HFF-Myc (cell line): Measurements from ENCODE around the gene LSM12.
A peak's percentile ranks its signal among the peaks of the same experiment; 100 is the strongest.

Experiments
- DNase-seq: peaks from one replicate; pipeline ENCODE4 v3.0.0-alpha.2; 2011; ENCODE audit warnings: low read depth; ENCODE audit errors: extremely low read depth
- H3K4me3 ChIP-seq: replicated peaks from 2 replicates; pipeline ENCODE4 v1.5.1; 2011; ENCODE audit warnings: low read depth, mild to moderate bottlenecking, control low read depth, low read length
- TF ChIP-seq, protein P1 (sequence below): IDR thresholded peaks from 2 replicates; pipeline ENCODE4 v1.5.1; 2012; ENCODE audit warnings: mild to moderate bottlenecking, low read depth, low read length, control low read depth; ENCODE audit errors: missing control alignments

The LSM12 gene

DNA sequence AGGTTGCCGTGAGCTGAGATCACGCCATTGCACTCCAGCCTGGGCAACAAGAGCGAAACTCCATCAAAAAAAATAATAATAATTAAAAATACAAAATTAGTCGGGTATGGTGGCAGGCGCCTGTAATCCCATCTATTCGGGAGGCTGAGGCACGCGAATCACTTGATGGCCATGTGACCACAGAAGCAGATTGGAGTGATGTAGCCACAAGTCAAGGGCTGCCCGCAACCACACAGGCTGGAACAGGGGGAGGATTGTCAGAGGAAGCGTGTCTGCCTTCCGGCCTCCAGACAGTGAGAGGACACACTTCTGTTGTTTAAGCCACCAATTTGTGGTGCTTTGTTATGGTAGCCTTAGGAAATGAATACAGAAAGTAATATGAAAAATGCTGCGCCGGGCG lies 73.8 kb downstream of the LSM12 start:
- TF ChIP-seq, protein P1, sequence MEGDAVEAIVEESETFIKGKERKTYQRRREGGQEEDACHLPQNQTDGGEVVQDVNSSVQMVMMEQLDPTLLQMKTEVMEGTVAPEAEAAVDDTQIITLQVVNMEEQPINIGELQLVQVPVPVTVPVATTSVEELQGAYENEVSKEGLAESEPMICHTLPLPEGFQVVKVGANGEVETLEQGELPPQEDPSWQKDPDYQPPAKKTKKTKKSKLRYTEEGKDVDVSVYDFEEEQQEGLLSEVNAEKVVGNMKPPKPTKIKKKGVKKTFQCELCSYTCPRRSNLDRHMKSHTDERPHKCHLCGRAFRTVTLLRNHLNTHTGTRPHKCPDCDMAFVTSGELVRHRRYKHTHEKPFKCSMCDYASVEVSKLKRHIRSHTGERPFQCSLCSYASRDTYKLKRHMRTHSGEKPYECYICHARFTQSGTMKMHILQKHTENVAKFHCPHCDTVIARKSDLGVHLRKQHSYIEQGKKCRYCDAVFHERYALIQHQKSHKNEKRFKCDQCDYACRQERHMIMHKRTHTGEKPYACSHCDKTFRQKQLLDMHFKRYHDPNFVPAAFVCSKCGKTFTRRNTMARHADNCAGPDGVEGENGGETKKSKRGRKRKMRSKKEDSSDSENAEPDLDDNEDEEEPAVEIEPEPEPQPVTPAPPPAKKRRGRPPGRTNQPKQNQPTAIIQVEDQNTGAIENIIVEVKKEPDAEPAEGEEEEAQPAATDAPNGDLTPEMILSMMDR = no peak
- no peak for DNase-seq
- H3K4me3 ChIP-seq = no peak overlapping the region

DNA sequence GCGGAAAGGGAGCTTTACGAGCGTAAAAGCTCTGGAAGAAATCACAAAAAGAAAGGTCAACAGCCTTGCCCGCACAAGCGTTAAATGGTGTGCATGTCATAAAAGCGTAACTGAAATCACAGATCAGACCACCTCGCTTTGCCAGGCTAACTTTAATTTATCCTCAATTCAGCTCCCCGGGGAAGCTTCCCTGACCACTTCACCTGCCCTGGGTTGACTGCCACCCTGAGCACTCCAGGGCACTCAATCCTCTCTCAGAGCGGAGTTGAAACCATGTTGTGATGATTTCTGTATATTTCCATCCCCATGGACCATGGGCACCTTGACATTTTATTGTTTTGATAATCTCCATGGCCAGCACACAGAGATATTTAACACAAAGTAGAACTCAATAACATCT lies 78.2 kb downstream of the LSM12 start:
- TF ChIP-seq, protein P1 = no peak
- H3K4me3 ChIP-seq = no peak overlapping the region
- DNase-seq = no peak

DNA sequence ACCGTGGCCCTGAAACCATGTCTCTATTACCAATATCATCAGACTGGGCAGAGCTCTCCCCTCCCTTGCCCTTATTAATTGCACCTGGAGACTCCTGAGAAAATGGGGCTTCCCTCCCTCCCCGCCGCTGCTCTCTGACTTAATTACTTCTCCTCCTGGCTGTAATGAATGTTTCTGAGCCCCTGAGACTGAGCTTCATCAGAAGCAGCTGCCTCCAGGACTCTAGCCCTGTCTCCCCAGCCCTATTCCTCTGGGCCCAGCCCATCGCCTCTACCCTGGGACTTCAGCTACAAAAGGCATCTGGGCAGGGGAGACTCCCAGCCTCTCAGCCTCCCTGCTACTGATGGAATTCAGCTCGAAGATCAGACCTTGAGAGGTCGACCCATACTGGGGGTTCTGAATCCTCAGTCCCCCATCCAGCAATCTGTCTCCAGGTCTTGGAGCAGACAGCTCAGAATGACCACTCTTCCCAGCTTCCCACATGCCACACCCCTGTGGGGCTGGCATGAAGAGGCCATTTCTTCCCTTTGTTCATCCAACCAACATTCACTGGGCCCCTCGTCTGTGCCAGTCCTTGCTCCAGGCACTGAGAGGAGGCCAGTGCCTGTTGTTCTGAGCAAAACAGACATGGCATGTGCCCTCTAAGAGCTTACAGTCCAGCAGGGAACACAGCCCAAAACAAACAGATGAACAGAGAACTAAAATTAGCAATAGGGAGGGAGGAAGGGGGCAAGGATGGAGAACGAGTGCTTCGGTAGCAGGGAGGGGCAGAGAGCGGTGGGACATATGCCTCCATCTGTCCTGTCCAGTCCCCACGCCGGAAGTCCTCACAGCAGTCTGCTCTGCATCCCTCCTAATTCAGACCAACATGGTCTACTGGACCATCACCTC lies 79.1 kb downstream of the LSM12 start:
- H3K4me3 ChIP-seq = no peak overlapping the region
- DNase-seq = no peak
- TF ChIP-seq, protein P1 = no peak

DNA sequence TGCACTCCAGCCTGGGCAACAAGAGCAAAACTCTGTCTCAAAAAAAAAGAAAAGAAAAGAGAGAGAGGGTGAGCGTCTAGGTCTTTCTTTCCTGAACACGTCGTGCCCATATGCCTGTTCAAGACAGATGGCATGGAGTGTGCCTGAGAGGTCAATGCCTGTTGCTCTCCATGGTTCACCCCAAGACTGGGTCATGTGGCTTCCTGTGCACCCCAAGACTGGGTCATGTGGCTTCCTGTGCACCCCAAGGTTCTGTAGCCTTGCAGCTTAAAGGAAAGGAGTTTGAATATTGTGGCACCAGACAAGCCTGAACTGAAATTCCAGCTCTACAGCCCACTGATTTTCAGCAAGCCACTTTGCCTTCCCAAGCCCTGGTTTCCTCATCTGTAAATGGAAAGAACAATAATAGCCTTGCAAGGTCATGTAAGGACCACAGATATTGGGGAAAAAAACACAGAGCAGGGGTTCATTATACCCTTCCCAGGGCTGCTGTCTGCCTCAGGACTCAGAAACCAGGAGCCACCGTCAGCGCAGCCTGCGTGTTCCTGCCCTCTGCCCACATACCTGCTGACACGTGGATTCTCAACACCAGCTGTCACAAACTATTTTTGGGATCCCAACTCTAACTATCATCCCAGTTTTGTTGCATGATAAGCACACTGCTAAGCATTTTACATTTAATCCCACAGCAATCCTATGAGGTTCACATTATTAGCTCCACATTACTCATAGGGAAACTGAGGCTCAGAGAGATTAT lies 80.1 kb downstream of the LSM12 start:
- H3K4me3 ChIP-seq = no peak overlapping the region
- TF ChIP-seq, protein P1 = no peak
- DNase-seq = no peak

DNA sequence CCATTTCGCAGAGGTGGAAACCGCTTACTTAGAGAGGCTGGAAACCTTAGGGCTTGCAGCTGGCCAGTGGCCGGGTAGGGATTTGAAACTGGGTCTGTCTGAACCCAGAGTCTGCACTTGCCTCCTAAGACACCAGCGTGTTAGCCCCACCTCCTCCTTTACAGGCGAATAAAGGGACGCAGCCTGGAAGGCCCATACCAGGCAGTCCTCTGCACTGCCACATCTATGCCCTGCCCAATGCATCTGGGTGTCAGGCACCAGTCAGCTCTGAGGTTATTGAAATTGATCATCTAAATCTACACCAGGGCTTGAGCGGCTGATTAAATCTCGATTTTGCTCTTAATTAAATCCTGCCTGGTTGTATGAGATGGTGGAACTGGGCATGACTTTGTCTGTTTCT lies 82.0 kb downstream of the LSM12 start:
- no peak for DNase-seq

More for the DNA sequence above, 82.0 kb downstream of the LSM12 start:
- TF ChIP-seq, protein P1 = no peak
- H3K4me3 ChIP-seq = peak overlapping the region; percentile 38; the same call in 1 of the 2 replicates
